ENCODE measurements around the gene KDM4C.

Gene KDM4C

DNA sequence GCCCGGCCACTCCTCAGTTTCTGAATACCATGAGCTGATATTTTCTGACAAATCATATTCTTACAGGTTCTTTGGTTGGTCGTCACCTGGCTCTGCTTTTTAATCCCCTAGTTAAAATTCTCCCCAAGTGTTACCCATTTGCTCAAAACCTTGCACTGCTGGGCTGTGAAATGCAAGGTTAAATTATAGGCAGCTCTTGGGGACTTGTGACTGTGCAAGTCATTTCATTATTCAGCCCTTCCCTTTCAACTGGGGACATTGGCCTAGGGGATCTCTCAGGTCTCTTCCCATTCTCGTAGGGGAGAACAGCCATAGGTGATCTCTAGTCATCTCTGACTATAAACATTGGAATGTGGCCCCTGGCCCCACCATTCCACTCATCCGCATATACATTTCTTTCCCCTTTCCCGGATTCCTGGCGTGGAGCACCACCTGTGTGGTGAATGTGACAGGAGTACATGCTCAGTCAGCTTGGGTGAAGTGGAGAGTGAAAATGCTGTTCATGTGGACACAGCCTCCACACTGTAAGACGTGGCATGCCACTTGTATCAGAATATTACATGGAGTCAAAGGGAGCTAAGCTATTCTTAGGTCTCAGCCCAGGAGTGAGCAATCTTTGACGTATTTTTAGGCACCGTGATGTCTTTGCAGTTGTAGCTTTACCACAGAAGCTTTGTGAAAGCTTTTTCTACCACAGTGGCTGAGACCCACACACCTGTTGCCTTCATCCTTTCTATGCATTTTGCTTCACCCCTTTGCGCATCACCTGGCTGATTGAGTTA is 386.7 kb downstream of the KDM4C start:
- H3K4me3 ChIP-seq (replicated peaks in 1 of 2; ENCODE audit: low read depth in 2 of 2, low read length in 2 of 2) = no peak overlapping the region
- DNase-seq (ENCODE audit: low read depth in 2 of 2) = no peak
- TF ChIP-seq CTCF (IDR thresholded peaks at IDR 0.05; ENCODE audit: low read depth, low read length) = no peak

GRCh38 chr9:7145361-7146069 is 387.7 kb downstream of the KDM4C start:
- no peak overlapping the region for H3K4me3 ChIP-seq (replicated peaks in 1 of 2; ENCODE audit: low read depth in 2 of 2, low read length in 2 of 2)
- TF ChIP-seq CTCF (IDR thresholded peaks at IDR 0.05; ENCODE audit: low read depth, low read length) = no peak
- no peak for DNase-seq (ENCODE audit: low read depth in 2 of 2)

- DNase-seq (ENCODE audit: low read depth in 2 of 2) = no peak
- no peak for TF ChIP-seq CTCF (IDR thresholded peaks at IDR 0.05; ENCODE audit: low read depth, low read length)
- no peak overlapping the region for H3K4me3 ChIP-seq (replicated peaks in 1 of 2; ENCODE audit: low read depth in 2 of 2, low read length in 2 of 2)
These were observed 388.8 kb downstream of the KDM4C start for GRCh38 chr9:7146582-7146981.

DNA sequence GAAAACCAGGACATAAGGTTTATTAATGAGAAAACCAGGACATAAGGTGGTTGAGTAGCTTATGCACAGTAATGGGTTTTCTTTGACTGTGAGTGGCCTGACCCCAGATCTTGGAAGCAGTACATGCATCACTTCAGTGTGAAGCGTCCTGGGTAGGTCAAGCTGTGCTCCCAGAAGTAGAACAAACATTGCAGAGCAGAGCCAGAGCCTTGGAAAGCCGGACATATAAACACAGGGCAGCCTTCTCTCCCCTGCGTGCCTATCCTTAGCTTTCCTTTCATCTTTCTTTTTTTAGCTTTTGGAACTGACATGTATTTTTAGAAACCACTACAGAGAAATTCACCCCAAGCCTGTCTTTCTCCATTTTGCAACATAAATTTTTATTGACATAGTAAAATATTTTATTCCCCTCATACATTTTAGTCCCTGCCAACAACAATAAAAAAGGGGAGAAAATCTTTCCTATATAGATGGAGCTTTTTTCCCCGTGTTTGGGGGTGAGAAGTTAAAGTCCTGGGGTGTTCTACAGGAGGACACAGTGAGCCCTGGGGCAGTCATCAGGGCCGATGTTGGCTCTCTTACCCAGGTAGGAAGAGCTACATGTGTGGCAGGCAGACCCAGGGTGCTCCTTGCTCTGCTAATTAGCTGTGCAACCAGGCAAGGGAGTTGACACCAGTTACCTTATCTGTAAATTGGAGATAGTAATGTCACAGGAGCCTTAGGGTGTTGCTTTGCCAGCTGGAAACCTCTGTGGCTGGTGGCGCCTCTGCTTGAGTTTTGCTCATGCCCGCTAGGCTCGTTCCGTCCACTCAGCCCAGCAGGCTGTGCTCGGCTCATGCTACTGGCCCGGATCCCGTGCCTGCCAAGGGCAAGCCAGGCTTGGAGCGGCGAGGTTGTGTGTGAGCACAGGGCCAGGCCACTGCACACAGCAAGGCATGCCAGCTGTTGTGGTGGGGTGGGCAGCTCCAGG is 389.6 kb downstream of the KDM4C start:
- TF ChIP-seq CTCF (IDR thresholded peaks at IDR 0.05; ENCODE audit: low read depth, low read length) = no peak
- H3K4me3 ChIP-seq (replicated peaks in 1 of 2; ENCODE audit: low read depth in 2 of 2, low read length in 2 of 2) = no peak overlapping the region
- no peak for DNase-seq (ENCODE audit: low read depth in 2 of 2)

- no peak overlapping the region for H3K4me3 ChIP-seq (replicated peaks in 1 of 2; ENCODE audit: low read depth in 2 of 2, low read length in 2 of 2)
- DNase-seq (ENCODE audit: low read depth in 2 of 2) = no peak
- no peak for TF ChIP-seq CTCF (IDR thresholded peaks at IDR 0.05; ENCODE audit: low read depth, low read length)
These were observed 390.5 kb downstream of the KDM4C start for GRCh38 chr9:7148243-7148765.

- DNase-seq (ENCODE audit: low read depth in 2 of 2) = no peak
- TF ChIP-seq CTCF (IDR thresholded peaks at IDR 0.05; ENCODE audit: low read depth, low read length) = no peak
- H3K4me3 ChIP-seq (replicated peaks in 1 of 2; ENCODE audit: low read depth in 2 of 2, low read length in 2 of 2) = no peak overlapping the region
These were observed 391.5 kb downstream of the KDM4C start for GRCh38 chr9:7149258-7149657.
